Fibroblast of pulmonary artery (primary cell): ENCODE data around the gene CNOT9.
A peak's percentile ranks its signal among the peaks of the same experiment; 100 is the strongest.

ENCODE experiments used
- DNase-seq: peaks from one replicate; pipeline ENCODE4 v3.0.0-alpha.2; 2010; ENCODE audit warnings: low read depth
- H3K4me3 ChIP-seq: replicated peaks from 2 replicates; pipeline ENCODE4 v1.5.1; 2011; ENCODE audit warnings: low read depth, mild to moderate bottlenecking, control low read depth, low read length, moderate library complexity
- TF ChIP-seq, protein P1 (sequence below): IDR thresholded peaks from 2 replicates; pipeline ENCODE4 v1.5.1; 2011; ENCODE audit warnings: mild to moderate bottlenecking, control low read depth, low read length, inconsistent platforms; ENCODE audit errors: missing control alignments

Gene CNOT9

DNA sequence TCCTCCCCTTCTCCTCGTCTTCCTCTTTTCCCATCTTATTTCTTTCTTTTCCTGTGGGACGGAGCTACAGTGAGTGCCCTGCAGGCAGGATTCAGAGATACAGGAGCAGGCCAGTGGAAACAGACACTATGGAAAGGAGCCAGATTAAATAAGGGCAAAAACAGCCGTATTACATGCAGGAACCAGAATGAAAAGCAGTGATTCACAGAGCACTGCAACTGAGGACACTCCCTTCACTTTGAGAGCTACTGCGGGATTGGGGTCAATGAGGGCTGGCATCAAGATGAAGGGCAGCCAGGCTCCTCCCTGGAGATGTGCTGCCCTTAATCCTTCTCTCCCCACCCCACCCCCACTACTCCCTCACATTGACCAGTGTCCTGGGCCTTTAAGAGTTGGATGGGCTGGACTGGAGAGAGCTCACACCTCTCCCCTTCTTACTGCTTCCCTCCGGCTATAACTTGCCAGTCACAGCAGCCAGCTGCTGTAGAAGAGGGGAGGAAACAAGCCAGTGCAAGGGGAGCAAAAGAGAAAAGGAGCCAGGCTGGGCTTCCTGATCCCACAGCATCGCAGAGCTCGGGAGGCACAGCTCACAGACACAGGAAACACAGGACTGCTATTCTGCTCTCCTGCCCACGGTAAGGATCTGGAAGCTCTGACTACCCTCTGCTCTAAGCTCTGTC, 38.9 kb downstream of the CNOT9 start, which contains the start of gene PLCD4:
Gene PLCD4 (plus strand): TSS at position 464 of the 680 bp plus-strand sequence. CDS start 7,841 bp downstream, outside the sequence.
- H3K4me3 ChIP-seq = peak within 1 kb of the TSS; percentile 51

DNA sequence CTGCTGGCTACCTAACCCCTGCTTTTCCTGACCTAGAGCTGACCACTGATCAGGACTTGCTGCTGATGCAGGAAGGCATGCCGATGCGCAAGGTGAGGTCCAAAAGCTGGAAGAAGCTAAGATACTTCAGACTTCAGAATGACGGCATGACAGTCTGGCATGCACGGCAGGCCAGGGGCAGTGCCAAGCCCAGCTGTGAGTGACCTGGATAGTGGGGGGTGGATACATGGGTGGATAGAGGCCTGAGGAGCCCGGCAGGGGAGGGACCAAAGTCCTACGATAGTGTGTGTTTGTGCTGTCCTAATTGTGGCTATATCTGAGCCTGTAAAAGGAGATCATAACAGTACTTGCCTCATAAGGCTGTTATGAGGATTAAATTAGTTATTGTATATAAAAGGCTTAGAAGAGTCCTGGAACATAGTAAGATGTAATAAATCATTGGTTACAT, 47.3 kb downstream of the CNOT9 start:
- no peak overlapping the region for H3K4me3 ChIP-seq
- no peak for DNase-seq
- TF ChIP-seq, protein P1, sequence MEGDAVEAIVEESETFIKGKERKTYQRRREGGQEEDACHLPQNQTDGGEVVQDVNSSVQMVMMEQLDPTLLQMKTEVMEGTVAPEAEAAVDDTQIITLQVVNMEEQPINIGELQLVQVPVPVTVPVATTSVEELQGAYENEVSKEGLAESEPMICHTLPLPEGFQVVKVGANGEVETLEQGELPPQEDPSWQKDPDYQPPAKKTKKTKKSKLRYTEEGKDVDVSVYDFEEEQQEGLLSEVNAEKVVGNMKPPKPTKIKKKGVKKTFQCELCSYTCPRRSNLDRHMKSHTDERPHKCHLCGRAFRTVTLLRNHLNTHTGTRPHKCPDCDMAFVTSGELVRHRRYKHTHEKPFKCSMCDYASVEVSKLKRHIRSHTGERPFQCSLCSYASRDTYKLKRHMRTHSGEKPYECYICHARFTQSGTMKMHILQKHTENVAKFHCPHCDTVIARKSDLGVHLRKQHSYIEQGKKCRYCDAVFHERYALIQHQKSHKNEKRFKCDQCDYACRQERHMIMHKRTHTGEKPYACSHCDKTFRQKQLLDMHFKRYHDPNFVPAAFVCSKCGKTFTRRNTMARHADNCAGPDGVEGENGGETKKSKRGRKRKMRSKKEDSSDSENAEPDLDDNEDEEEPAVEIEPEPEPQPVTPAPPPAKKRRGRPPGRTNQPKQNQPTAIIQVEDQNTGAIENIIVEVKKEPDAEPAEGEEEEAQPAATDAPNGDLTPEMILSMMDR = no peak

More for the DNA sequence above, 38.9 kb downstream of the CNOT9 start, which contains the start of gene PLCD4:
- peak; percentile 69 for DNase-seq
- TF ChIP-seq, protein P1 = peak; percentile 17

DNA sequence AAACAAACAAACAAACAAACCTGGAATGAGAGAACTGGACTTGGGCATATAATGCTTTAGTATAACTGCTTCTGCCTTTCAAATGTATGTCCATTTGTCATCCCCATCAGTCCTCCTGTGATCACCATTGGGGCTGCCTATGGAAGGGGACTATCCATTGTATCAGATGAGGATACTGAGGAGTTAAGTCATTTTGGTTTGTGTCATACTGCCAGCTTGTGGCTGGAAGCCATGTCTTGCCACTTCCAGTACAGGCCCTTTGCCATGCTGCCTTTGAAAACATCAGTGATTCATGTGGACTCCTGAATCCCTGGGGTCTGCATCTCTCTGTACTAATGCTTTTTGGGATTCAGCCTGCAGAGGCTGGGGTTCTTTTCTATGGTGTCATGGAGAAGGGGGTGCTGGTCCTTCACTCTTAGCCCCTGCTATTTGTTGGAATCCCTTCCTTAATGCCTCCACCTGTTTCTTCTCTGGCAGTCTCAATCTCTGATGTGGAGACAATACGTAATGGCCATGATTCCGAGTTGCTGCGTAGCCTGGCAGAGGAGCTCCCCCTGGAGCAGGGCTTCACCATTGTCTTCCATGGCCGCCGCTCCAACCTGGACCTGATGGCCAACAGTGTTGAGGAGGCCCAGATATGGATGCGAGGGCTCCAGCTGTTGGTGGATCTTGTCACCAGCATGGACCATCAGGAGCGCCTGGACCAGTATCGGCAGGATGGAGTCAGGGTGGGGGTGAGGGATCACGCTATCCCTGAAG, 49.6 kb downstream of the CNOT9 start:
- TF ChIP-seq, protein P1 = no peak
- no peak overlapping the region for H3K4me3 ChIP-seq
- no peak for DNase-seq

- TF ChIP-seq, protein P1 = no peak
- no peak overlapping the region for H3K4me3 ChIP-seq
- no peak for DNase-seq
These were observed 52.4 kb downstream of the CNOT9 start for GRCh38 chr2:218621007-218621406.

DNA sequence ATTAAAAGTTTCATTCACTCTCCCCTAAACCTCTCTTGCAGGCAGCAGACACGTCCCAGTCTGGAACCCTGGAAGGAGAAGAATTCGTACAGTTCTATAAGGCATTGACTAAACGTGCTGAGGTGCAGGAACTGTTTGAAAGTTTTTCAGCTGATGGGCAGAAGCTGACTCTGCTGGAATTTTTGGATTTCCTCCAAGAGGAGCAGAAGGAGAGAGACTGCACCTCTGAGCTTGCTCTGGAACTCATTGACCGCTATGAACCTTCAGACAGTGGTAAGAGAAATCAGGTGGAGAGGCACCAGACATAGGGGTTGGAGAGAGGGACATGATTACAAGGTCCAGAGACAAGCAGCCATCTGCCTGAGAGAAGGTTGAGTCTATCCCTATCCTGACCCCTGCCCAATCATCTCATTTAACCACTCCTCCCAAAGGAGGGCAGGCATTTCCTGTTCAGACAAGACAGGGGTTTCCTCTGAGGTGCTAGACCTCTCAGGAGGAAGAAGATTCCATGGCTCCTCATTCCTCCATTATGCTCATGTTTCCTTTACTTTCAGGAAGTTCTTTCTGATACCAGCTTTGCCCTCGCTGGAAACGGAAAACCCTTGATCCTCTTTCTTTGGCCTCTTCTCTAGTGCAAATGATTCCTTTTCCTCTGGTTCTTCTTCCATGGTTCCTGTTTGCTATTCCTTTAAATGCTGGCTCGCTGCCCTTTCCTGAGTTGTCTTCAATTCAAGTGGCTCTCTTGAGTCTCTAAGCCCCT, 54.1 kb downstream of the CNOT9 start:
- DNase-seq = peak; percentile 36
- TF ChIP-seq, protein P1 = no peak
- H3K4me3 ChIP-seq = no peak overlapping the region

GRCh38 chr2:218623366-218623705, 54.7 kb downstream of the CNOT9 start:
- no peak overlapping the region for H3K4me3 ChIP-seq
- TF ChIP-seq, protein P1 = no peak
- no peak for DNase-seq
